Neural progenitor cell (in vitro differentiated cells): ENCODE results near the gene SNX10.
A peak's percentile ranks its signal among the peaks of the same experiment; 100 is the strongest.

Experiments used
- CTCF ChIP-seq: fragments of 200-600 bp; sonication (generic); IDR thresholded peaks from 2 replicates; pipeline ENCODE4 v1.5.1; 2017; ENCODE audit warnings: antibody characterized with exemption, mild to moderate bottlenecking
- EZH2 ChIP-seq: fragments of 200-600 bp; sonication (generic); IDR thresholded peaks from 2 replicates; pipeline ENCODE4 v1.6.1; 2017; ENCODE audit warnings: antibody characterized with exemption, mild to moderate bottlenecking, moderate library complexity
- EZH2phosphoT487 ChIP-seq: fragments of 200-600 bp; sonication (generic); IDR thresholded peaks from 2 replicates; pipeline ENCODE4 v1.6.1; 2017; ENCODE audit warnings: antibody characterized with exemption

DNA sequence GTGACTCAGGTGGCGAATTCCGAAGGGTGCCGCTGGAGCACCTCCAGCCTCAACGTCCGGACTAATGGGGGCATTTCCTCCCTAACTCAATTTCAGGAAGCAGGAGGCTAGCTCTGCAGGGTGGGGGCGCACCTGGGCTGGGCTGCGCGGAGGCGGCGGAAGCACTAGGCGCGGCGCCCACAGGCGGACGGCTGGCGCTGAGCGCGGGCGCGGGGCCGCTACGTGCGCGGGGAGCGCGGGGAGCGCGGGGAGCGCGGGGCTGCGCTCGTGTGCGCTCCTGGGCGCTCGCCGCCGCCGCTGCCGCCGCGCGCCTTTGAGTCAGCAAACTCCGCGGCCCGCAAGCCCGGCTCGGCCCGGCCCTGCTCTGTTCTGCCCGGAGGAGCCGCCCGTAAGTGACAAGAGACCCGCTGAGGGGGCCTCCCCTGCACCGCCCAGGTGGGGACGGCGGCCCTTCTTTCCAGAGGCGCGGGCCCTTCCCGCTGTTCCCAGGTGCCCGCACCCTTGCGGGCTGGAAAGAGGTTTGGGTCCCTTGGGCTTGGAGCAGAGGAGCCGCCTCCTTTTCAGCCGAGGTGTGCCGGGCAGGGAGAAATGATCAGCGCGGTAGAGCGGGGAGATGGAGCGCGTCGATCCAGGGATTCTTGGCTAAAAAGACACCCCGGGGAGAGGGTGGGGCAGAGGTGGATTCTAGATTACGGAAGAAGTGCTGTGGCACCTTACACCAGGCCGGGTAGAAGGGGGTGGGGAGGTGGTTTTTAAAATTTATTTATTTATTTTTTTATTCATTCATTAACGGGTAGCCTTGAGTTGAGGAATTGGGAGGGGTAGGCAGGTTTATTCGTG is at the start of gene SNX10:
- TF ChIP-seq CTCF (peak; percentile 48), EZH2 (no peak), EZH2phosphoT487 (no peak)
